SK-N-SH (cell line): ENCODE results near the gene CADM2.

Experiments
- REST ChIP-seq: IDR thresholded peaks from 2 replicates; pipeline ENCODE4 v1.6.1; 2012; ENCODE audit warnings: mild to moderate bottlenecking, low read depth, low read length, moderate library complexity
- TF ChIP-seq, protein P1 (sequence below): fragments of 200-600 bp; sonication (generic); IDR thresholded peaks from 2 replicates; pipeline ENCODE4 v1.6.1; 2017; ENCODE audit warnings: antibody characterized with exemption, mild to moderate bottlenecking, moderate library complexity

DNA sequence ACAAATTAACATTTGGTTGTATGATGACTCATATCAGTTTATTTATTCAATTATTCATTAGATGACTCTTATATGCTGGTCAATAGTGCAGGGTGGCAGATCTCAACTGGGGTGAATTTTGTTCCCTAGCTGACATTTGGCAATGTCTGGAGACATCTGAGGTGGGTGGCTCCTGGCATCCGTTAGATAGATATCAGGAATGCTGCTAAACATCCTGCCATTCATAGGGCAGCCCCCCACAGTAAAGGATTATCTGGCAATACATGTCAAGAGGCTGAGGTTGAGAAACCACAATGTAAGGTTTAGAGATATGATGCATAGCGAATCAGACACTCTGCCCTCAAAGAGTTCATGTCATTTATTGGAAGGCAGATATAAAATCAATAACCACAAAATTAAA is 719.9 kb downstream of the CADM2 start:
- TF ChIP-seq, protein P1, sequence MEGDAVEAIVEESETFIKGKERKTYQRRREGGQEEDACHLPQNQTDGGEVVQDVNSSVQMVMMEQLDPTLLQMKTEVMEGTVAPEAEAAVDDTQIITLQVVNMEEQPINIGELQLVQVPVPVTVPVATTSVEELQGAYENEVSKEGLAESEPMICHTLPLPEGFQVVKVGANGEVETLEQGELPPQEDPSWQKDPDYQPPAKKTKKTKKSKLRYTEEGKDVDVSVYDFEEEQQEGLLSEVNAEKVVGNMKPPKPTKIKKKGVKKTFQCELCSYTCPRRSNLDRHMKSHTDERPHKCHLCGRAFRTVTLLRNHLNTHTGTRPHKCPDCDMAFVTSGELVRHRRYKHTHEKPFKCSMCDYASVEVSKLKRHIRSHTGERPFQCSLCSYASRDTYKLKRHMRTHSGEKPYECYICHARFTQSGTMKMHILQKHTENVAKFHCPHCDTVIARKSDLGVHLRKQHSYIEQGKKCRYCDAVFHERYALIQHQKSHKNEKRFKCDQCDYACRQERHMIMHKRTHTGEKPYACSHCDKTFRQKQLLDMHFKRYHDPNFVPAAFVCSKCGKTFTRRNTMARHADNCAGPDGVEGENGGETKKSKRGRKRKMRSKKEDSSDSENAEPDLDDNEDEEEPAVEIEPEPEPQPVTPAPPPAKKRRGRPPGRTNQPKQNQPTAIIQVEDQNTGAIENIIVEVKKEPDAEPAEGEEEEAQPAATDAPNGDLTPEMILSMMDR = no peak
- no peak for TF ChIP-seq REST
